Epithelial cell of esophagus (primary cell): ENCODE data around the gene ACSL3.
"Not testable (repeated sequence)": the region's sequence is repeated elsewhere in the genome, so short reads cannot be mapped to it uniquely, and the experiment has no call there.

ENCODE experiments used
- DNase-seq: peaks from one replicate; pipeline ENCODE4 v3.0.0; 2010; ENCODE audit warnings: low read depth
- H3K4me3 ChIP-seq: 2 replicates; pipeline ENCODE4 v1.5.1; 2011; ENCODE audit warnings: mild to moderate bottlenecking, low read length, control low read depth
- CTCF ChIP-seq: IDR thresholded peaks from 2 replicates; pipeline ENCODE4 v1.5.1; 2011; ENCODE audit warnings: low read depth, mild to moderate bottlenecking, low read length, control low read depth, inconsistent platforms; ENCODE audit not compliant: insufficient read depth; ENCODE audit errors: missing control alignments

ACSL3 gene

GRCh38 chr2:222984908-222985307 is 124.1 kb downstream of the ACSL3 start:
- TF ChIP-seq CTCF, result no peak

GRCh38 chr2:222989431-222989830 is 128.6 kb downstream of the ACSL3 start:
- no peak for TF ChIP-seq CTCF
- no peak for DNase-seq
- H3K4me3 ChIP-seq, result no peak overlapping the region

More at GRCh38 chr2:222984908-222985307, 124.1 kb downstream of the ACSL3 start:
- H3K4me3 ChIP-seq, result no peak overlapping the region
- no peak for DNase-seq

- H3K4me3 ChIP-seq, DNase-seq: not testable (repeated sequence)
These were observed 129.4 kb downstream of the ACSL3 start for GRCh38 chr2:222990206-222990605.

- DNase-seq, result no peak
- TF ChIP-seq CTCF, result no peak
- H3K4me3 ChIP-seq, result no peak overlapping the region
These were observed 131.3 kb downstream of the ACSL3 start for GRCh38 chr2:222992137-222992536.
